H9 (cell line): ENCODE results near the gene CD2AP. TPM values are rescaled to one million over a fixed set of nuclear protein-coding genes. Genes with fewer than 3 reads are reported as not detected.

Source experiments
- DNase-seq: peaks from one replicate; pipeline ENCODE4 v3.0.0-alpha.2; 2017
- H2AFZ ChIP-seq: one replicate; pipeline ENCODE4 v1.6.1; 2013; ENCODE audit warnings: mild to moderate bottlenecking, low read length, control low read depth, moderate library complexity
- H2AK5ac ChIP-seq: 2 replicates; pipeline ENCODE4 v1.6.1; 2013; ENCODE audit warnings: low read length, control low read depth, mixed read lengths; ENCODE audit not compliant: insufficient read length
- H2BK120ac ChIP-seq: one replicate; pipeline ENCODE4 v1.6.1; 2013; ENCODE audit warnings: low read depth, mild to moderate bottlenecking, low read length, control low read depth, inconsistent platforms; ENCODE audit not compliant: poor library complexity, severe bottlenecking
- H2BK12ac ChIP-seq: 2 replicates; pipeline ENCODE4 v1.6.1; 2013; ENCODE audit warnings: low read length, control low read depth, mixed read lengths, low read depth; ENCODE audit not compliant: insufficient read length
- H2BK15ac ChIP-seq: 2 replicates; pipeline ENCODE4 v1.6.1; 2013; ENCODE audit warnings: low read depth, low read length, control low read depth
- H2BK20ac ChIP-seq: one replicate; pipeline ENCODE4 v1.6.1; 2013; ENCODE audit warnings: low read depth, mild to moderate bottlenecking, low read length, control low read depth, inconsistent platforms; ENCODE audit not compliant: poor library complexity, severe bottlenecking
- H2BK5ac ChIP-seq: 2 replicates; pipeline ENCODE4 v1.6.1; 2013; ENCODE audit warnings: low read length, control low read depth, mixed read lengths; ENCODE audit not compliant: insufficient read length
- H3K14ac ChIP-seq: 2 replicates; pipeline ENCODE4 v1.6.1; 2013; ENCODE audit warnings: low read length, control low read depth; ENCODE audit not compliant: insufficient read depth
- H3K18ac ChIP-seq: 2 replicates; pipeline ENCODE4 v1.6.1; 2013; ENCODE audit warnings: low read depth, mild to moderate bottlenecking, mixed read lengths, low read length, control low read depth; ENCODE audit not compliant: insufficient read length
- H3K23ac ChIP-seq: 2 replicates; pipeline ENCODE4 v1.6.1; 2013; ENCODE audit warnings: low read length, control low read depth, mixed read lengths, low read depth; ENCODE audit not compliant: insufficient read length
- H3K23me2 ChIP-seq: 2 replicates; pipeline ENCODE4 v1.6.1; 2013; ENCODE audit warnings: low read depth, mild to moderate bottlenecking, mixed read lengths, low read length, control low read depth; ENCODE audit not compliant: insufficient read length, poor library complexity, severe bottlenecking
- H3K27ac ChIP-seq: 2 replicates; pipeline ENCODE4 v1.5.1; 2013; ENCODE audit warnings: low read length, control low read depth, mixed read lengths, low read depth; ENCODE audit not compliant: insufficient read length
- H3K27me3 ChIP-seq: 2 replicates; pipeline ENCODE4 v1.6.1; 2013; ENCODE audit warnings: low read length, control low read depth, inconsistent platforms; ENCODE audit not compliant: insufficient read depth
- H3K4ac ChIP-seq: 2 replicates; pipeline ENCODE4 v1.6.1; 2013; ENCODE audit warnings: low read depth, mild to moderate bottlenecking, control low read depth, inconsistent platforms, low read length, moderate library complexity
- H3K4me1 ChIP-seq: 2 replicates; pipeline ENCODE4 v1.6.1; 2013; ENCODE audit warnings: low read length, control low read depth, inconsistent platforms; ENCODE audit not compliant: insufficient read depth
- H3K4me2 ChIP-seq: 2 replicates; pipeline ENCODE4 v1.6.1; 2013; ENCODE audit warnings: low read length, control low read depth, mixed read lengths; ENCODE audit not compliant: insufficient read length, insufficient read depth
- H3K56ac ChIP-seq: 2 replicates; pipeline ENCODE4 v1.6.1; 2013; ENCODE audit warnings: low read depth, mild to moderate bottlenecking, mixed read lengths, low read length, control low read depth; ENCODE audit not compliant: insufficient read length
- H3K79me1 ChIP-seq: 2 replicates; pipeline ENCODE4 v1.6.1; 2013; ENCODE audit warnings: low read depth, mild to moderate bottlenecking, moderate library complexity, low read length, control low read depth, inconsistent platforms; ENCODE audit not compliant: insufficient read depth, poor library complexity, severe bottlenecking
- H3K79me2 ChIP-seq: 2 replicates; pipeline ENCODE4 v1.6.1; 2013; ENCODE audit warnings: low read length, control low read depth, inconsistent platforms; ENCODE audit not compliant: insufficient read depth
- H3K9ac ChIP-seq: 2 replicates; pipeline ENCODE4 v1.6.1; 2013; ENCODE audit warnings: low read length, control low read depth, mixed read lengths; ENCODE audit not compliant: insufficient read length; ENCODE audit errors: extremely low read depth
- H3K9me3 ChIP-seq: one replicate; pipeline ENCODE4 v1.6.1; 2013; ENCODE audit warnings: low read depth, low read length, inconsistent platforms; ENCODE audit not compliant: control insufficient read depth
- H3T11ph ChIP-seq: one replicate; pipeline ENCODE4 v1.6.1; 2013; ENCODE audit warnings: mild to moderate bottlenecking, low read length, control low read depth, inconsistent platforms
- H4K20me1 ChIP-seq: one replicate; pipeline ENCODE4 v1.6.1; 2013; ENCODE audit not compliant: control insufficient read depth, insufficient read length, insufficient read depth
- H4K5ac ChIP-seq: 2 replicates; pipeline ENCODE4 v1.6.1; 2013; ENCODE audit warnings: low read depth, mild to moderate bottlenecking, mixed read lengths, low read length, control low read depth; ENCODE audit not compliant: insufficient read length
- H4K8ac ChIP-seq: replicated peaks from 2 replicates; pipeline ENCODE4 v1.6.1; 2013; ENCODE audit warnings: low read length, control low read depth, mixed read lengths, low read depth; ENCODE audit not compliant: insufficient read length
- H4K91ac ChIP-seq: 2 replicates; pipeline ENCODE4 v1.6.1; 2013; ENCODE audit warnings: low read depth, mild to moderate bottlenecking, moderate library complexity, mixed read lengths, low read length, control low read depth; ENCODE audit not compliant: insufficient read length
- H3K27ac Mint-ChIP-seq, 3 experiments: 2 replicates in 2 of 3; 3 replicates in 1 of 3; pipeline ENCODE4 v1.8.0; 2020 to 2021; ENCODE audit warnings: mixed read lengths in 3 of 3, mild to moderate bottlenecking in 1 of 3, moderate library complexity in 1 of 3
- H3K27me3 Mint-ChIP-seq: 2 replicates; pipeline ENCODE4 v1.8.0; 2021; ENCODE audit warnings: low read depth, mild to moderate bottlenecking, moderate library complexity, mixed read lengths
- H3K36me3 Mint-ChIP-seq, 3 experiments: 2 replicates in 2 of 3; 3 replicates in 1 of 3; pipeline ENCODE4 v1.8.0; 2020 to 2021; ENCODE audit warnings: low read depth in 3 of 3, mixed read lengths in 3 of 3; ENCODE audit not compliant: insufficient read depth in 1 of 3
- H3K4me1 Mint-ChIP-seq, 2 experiments: 2 replicates each; pipeline ENCODE4 v1.8.0; 2020; ENCODE audit warnings: mixed read lengths in 2 of 2
- H3K4me3 Mint-ChIP-seq, 2 experiments: 2 replicates in 1 of 2; 3 replicates in 1 of 2; pipeline ENCODE4 v1.8.0; 2020 to 2021; ENCODE audit warnings: mild to moderate bottlenecking in 2 of 2, mixed read lengths in 2 of 2, moderate library complexity in 1 of 2
- H3K9me3 Mint-ChIP-seq, 2 experiments: 2 replicates in 1 of 2; 3 replicates in 1 of 2; pipeline ENCODE4 v1.8.0; 2020; ENCODE audit warnings: mild to moderate bottlenecking in 2 of 2, mixed read lengths in 2 of 2, moderate library complexity in 1 of 2
- CTCF ChIP-seq: fragments of 200-600 bp; sonication (generic); conservative IDR thresholded peaks from 3 replicates; pipeline ENCODE4 v1.8.0; 2021; ENCODE audit warnings: antibody characterized with exemption, mild to moderate bottlenecking
- total RNA-seq: library from RNA; stranded (reverse); gene quantifications from 2 replicates; pipeline ENCODE4 v1.2.1, GENCODE V29; 2021

CD2AP gene
- total RNA-seq, 1 experiment from 2014 or later = 50.1 TPM

DNA sequence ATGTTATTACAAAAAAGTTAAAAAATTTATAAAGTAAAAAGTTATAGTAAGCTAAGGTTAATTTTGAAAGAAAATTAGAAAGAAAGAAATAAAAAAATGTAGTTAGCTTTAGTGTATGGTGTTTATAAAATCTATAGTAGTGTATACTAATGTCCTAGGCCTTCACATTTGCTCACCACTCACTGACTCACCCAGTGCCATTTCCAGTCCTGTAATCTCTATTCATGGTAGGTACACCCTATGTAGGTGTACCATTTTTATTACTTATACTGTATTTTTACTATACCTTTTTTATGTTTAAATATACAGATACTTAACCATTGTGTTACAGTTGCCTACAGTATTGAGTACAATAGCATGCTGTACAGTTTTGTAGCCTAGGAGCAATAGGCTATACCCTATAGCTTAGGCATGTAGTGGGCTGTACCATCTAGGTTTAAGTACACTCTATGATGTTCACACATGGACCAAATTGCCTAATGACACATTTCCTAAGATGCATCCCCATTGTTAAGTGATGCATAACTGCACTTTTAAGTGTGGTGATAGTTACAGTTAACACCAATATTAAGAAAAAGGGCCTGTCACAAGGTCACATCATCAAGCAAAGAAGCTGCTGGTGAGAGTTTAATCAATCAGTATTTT, 8.0 kb downstream of the CD2AP start:
- H2BK120ac ChIP-seq = no peak overlapping the region
- H3K18ac ChIP-seq = no peak overlapping the region
- H4K8ac ChIP-seq = no peak overlapping the region
- no peaks in the 10 kb centered on the region for H3K27me3 ChIP-seq
- H2AFZ ChIP-seq = no peak overlapping the region
- no peak overlapping the region for H3K56ac ChIP-seq
- no peak for DNase-seq
- Mint-ChIP-seq H3K4me3 (no peak overlapping the region), H3K27ac (no peak overlapping the region), H3K9me3 (no peaks in the 10 kb centered on the region), H3K27me3 (no peaks in the 10 kb centered on the region), H3K36me3 (peaks cover 0 to 6% (median 0%) of the 10 kb centered on the region in 3 experiments; a peak in 3 of 7 replicates), H3K4me1 (peaks cover 46% of the 10 kb centered on the region in 2 experiments)
- H2BK15ac ChIP-seq = no peak overlapping the region
- H3T11ph ChIP-seq = no peak overlapping the region
- no peak overlapping the region for H2BK5ac ChIP-seq
- H3K4me2 ChIP-seq = no peak overlapping the region
- no peaks in the 10 kb centered on the region for H3K9me3 ChIP-seq
- H3K27ac ChIP-seq = no peak overlapping the region
- no peak overlapping the region for H4K5ac ChIP-seq
- H3K79me1 ChIP-seq = no peaks in the 10 kb centered on the region
- H3K79me2 ChIP-seq = peaks cover 59% of the 10 kb centered on the region; the same call in 1 of the 2 replicates
- H4K20me1 ChIP-seq = no peaks in the 10 kb centered on the region
- no peaks in the 10 kb centered on the region; the same call in 1 of the 2 replicates for H3K4me1 ChIP-seq
- H2BK20ac ChIP-seq = no peak overlapping the region
- no peaks in the 10 kb centered on the region for H3K23me2 ChIP-seq
- TF ChIP-seq CTCF = no peak
- H2AK5ac ChIP-seq = no peak overlapping the region
- H2BK12ac ChIP-seq = no peak overlapping the region
- no peak overlapping the region for H3K14ac ChIP-seq
- H3K23ac ChIP-seq = no peak overlapping the region
- no peak overlapping the region for H4K91ac ChIP-seq
- no peak overlapping the region for H3K4ac ChIP-seq
- H3K9ac ChIP-seq = no peak overlapping the region
